Stimulated activated naive CD8-positive, alpha-beta T cell treated with anti-CD3 and anti-CD28 coated beads, Interleukin-15, Interleukin-2, amounts not matched to agents 100 U/mL and 50 U/mL, for 24 hours (primary cell): ENCODE measurements around the gene ATP5MK.
"Not testable (repeated sequence)": the region's sequence is repeated elsewhere in the genome, so short reads cannot be mapped to it uniquely, and the experiment has no call there.

Experiments used
- ATAC-seq: fragments of 150-1000 bp; cut with Tn5 transposase; one replicate; pipeline ENCODE4 v1.10.0; 2021
- DNase-seq: peaks from one replicate; pipeline ENCODE4 v3.0.0; 2021

Gene ATP5MK

DNA sequence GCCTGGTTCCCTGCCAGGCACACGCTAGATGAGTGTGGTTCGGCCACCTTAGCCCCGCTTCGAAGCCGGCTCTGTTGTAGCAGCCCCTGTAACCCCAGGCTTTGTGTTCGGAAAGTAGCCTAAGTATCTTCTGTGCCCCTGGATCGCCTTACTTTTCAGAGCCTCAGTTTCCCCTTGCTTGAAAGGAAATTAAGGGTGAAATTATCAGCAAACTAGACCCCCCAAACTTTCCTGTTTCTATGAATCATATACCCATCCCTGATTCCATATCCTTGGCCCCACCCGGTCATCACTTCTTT lies 463 bp upstream of the ATP5MK start:
- DNase-seq, result no peak
- ATAC-seq, result no peak

DNA sequence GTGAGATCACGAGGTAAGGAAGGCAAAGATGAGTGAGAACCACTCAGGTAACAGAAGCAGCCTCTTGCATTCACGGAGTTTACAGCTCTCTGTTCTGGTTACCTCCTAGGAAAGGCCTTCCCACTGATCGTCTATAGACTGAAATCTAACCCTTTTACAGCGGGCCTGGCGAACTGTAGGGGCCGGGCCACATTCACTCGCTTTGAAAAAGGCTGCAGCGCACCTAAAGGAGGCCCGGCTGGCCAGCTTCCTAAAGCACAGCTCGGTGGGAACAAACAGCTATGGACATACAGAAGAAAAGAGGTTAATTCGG lies 565 bp downstream of the ATP5MK start:
- ATAC-seq (no peak), DNase-seq (no peak)

DNA sequence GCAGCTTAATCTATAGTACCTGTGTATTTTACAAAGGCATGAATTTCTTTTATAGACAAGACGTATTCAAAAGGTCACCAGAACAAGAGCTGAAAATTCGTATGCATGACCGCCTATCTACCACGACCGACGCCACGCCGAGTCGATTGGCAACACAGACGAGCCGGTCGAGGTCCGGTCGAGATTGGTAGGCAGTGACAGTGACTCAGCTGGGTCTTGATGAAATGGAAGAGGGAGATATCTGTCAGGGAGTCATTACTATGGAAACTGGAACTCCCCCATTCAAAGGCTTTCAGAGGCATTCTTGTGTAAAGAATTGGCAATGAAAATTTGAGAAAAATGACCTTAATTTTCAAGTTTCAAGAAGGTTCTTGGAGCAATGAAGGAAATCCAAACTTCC lies 2.1 kb downstream of the ATP5MK start:
- ATAC-seq (no peak), DNase-seq (peak; percentile 8)

DNA sequence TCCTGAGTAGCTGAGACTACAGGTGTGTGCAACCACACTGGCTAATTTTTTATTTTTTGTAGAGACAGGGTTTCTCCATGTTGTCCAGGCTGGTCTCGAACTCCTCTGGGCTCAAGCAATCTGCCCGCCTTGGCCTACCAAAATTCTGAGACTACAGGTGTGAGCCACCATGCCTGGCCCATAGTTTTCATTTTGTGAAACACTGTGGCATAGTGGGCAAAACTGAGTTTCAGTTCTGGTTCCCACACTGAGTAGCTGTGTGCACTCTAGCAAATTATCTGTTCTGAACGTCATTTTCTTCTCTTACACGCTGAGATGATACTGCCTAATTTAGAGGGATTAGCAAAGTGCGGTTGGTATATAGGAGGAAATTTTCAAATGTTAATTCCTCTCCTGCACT lies 13.5 kb downstream of the ATP5MK start:
- DNase-seq, result no peak

GRCh38 chr10:103374263-103374662 lies 22.0 kb downstream of the ATP5MK start:
- no peak for DNase-seq
- no peak for ATAC-seq

More for the DNA sequence above, 13.5 kb downstream of the ATP5MK start:
- ATAC-seq, result no peak

GRCh38 chr10:103373544-103373943 lies 22.7 kb downstream of the ATP5MK start:
- ATAC-seq, result no peak
- DNase-seq, result no peak

GRCh38 chr10:103367782-103368518 lies 28.3 kb downstream of the ATP5MK start, which contains the start of gene TAF5:
TSS of gene TAF5 (plus strand) at chr10:103367976. CDS start at chr10:103367990, 14 bp downstream.
- peak; percentile 69 for ATAC-seq
- DNase-seq, result peak; percentile 90

DNA sequence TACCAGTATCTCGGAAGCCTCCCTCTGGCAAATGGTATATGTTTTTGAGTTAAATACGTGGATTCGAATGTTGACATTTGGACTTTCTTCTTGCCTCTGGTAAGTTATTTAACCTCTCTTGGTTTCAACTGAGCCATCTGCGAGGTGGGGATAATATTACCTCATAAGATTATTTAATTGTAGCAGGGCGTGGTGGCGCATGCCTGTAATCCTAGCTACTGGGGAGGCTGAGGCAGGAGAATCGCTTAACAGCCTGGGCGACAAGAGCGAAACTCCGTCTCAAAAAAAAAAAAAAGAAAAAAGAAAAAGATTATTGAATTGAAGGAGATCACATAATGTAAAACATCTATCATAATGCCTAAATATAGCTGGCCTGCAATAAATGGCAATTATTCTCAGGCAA lies 28.9 kb downstream of the ATP5MK start:
- DNase-seq (peak; percentile 22), ATAC-seq (no peak)

DNA sequence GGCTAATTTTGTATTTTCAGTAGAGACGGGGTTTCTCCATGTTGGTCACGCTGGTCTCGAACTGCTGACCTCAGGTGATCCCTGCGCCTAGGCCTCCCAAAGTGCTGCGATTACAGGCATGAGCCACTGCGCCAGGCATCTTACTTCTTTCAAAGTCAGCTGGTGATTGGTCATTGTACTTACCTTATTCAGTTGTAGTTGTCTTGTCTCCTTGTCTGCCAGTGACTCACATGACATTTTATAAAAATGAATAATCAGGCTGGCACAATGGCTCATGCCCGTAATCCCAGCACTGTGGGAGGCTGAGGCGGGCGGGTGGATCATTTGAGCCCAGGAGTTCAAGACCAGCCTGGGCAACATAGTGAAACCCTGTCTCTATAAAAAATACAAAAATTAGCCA lies 35.5 kb downstream of the ATP5MK start:
- ATAC-seq, result peak; percentile 46
- not testable (repeated sequence) for DNase-seq

DNA sequence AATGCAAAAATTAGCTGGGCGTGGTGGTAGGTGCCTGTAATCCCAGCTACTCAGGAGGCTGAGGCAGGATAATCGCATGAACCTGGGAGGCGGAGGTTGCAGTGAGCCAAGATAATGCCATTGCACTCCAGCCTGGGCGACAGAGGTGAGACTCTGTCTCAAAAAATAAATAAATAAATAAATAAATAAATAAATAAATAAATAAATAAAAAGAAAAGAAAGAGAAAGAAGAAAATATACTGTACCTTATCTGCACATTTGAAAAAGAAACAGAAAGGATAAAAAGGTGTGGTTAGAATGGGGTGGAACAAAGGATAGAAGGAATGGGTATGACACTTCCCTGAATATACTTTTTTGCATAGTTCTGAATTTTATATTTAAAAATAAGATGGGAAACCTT lies 36.8 kb downstream of the ATP5MK start:
- DNase-seq, ATAC-seq: not testable (repeated sequence)

DNA sequence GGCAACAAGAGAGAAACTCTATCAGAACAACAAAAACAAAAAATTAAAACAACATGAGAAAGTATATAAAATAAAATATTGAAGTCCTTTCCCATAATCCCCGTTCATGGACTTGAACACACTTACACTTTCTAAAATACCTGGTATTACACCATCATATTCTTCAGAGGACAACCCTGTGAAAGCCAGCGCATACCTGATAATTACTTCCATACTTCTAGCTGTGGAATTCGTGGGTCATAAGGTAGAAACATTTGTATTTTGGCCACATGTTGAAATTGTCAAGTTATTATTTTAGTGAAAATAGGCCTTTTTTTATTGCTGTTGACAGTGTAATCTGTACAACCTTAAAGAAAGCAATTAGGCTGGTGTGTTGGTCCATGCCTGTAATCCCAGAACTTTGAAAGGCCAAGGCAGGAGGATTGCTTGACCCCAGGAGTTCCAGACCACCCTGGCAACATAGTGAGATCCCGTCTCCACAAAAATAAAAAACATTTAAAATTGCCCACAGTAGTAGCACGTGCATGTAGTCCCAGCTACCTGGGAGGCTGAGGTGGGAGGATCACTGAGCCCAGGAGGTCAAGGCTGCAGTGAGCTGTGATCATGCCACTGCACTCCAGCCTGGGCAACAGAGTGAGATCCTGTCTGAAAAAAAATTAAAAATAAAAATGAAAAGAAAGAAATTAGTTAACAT lies 40.2 kb downstream of the ATP5MK start:
- ATAC-seq, result no peak
- no peak for DNase-seq

DNA sequence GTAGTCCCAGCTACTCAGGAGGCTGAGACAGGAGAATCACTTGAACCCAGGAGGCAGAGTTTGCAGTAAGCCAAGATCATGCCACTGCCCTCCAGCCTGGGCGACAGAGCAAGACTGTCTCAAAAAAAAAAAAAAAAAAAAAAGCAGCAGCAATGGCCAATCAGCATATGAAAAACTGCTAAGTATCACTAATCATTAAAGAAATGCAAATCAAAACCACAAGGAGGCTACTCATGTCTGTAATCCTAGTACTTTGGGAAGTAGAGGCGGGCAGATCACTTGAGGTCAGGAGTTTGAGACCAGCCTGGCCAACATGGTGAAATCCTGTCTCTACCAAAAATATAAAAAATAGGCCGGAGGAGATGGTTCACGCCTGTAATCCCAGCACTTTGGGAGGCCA lies 41.7 kb downstream of the ATP5MK start:
- not testable (repeated sequence) for ATAC-seq

DNA sequence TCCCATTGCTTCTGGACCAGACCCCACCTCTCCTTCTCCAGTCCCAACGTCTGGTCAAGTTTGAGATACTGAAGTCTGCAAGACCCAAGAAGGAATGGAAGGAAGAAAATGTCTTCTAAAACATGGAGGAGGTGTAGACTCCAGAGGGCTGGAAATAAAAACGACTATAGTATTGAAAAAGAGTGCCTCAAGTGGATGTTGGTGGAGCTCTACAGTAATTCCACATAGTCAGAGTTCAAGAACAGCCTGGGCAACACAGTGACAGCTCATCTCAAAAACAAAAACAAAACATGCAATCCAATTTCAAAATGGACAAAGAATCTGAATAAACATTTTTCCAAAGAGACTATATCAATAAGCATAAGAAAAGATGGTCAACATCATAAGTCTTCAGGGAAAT lies 43.0 kb downstream of the ATP5MK start:
- ATAC-seq, result no peak
- no peak for DNase-seq

More for the DNA sequence above, 41.7 kb downstream of the ATP5MK start:
- DNase-seq, result not testable (repeated sequence)

DNA sequence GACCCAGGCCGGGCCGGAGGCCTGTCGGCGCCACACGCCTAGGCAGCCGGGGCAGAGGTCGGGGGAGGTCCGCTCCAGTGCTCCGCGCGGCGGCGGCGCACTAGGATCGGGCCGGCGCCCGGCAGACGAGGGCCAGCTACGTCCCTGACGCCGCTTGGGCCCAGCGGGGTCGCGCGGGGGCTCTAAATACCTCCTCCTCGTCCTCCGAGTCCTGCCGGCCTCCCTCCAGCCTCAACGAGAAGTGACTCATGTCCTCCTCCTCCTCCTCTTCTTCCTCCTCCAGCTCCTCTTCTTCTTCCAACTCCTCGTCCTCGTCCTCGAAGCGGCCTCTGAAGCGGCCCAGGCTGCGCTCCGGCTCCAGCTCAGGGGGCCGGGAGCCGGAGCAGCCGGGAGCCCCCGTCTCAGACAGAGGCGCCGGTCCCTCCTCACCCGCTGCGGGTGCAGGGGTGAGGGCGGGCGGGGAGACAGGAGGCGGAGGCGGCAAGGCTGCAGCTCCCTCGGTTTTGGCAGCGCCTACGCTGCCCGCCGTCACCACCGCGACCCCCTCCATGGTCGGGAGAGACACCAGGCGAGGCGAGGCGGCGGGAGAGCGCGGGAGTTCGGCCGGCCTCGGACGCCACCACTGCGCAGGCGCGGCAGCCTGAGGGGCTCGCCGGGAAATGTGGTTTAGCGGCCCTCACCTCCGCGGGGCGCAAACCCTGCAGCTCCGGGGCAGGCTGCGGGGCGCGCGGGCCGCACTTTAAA lies 45.6 kb downstream of the ATP5MK start, which contains the start of gene PCGF6:
PCGF6 (minus strand) TSS at position 624 of the 744 bp plus-strand sequence; CDS start at position 550, 74 bp downstream.
- ATAC-seq, result peak; percentile 84
- peak; percentile 86 for DNase-seq

GRCh38 chr10:103350175-103350516 lies 46.1 kb downstream of the ATP5MK start:
- ATAC-seq (no peak), DNase-seq (no peak)
